ENCODE measurements around the gene TARBP2.

DNA sequence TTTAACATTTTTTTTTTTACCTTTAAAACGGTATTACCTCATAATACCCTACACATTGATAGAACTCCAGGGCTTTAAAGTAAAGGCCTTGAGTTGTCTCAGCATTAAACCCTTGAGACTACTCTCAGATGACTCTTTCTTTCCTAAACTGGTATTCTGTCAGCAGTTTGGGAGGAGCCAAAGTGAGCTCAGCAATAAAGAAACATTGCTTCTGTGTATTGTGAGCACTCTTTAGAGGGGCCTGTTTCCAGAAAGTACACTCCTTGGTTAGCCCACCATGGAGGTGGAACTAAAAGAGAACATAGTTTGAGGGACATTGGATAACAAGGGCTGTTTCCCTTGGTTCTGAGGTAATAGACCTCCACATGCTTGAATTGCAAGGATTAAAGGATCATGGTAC lies 22.2 kb upstream of the TARBP2 start:
- TF ChIP-seq TAF1 (conservative IDR thresholded peaks at IDR 0.05) (no peak), GABPA (IDR thresholded peaks at IDR 0.05 in 1 of 2, conservative IDR thresholded peaks at IDR 0.05 in 1 of 2) (no peak), FOXA1 (IDR thresholded peaks at IDR 0.05) (no peak), RAD21 (IDR thresholded peaks at IDR 0.05) (no peak), NR2F2 (IDR thresholded peaks at IDR 0.05) (no peak), EGR1 (IDR thresholded peaks at IDR 0.05; ENCODE audit: low read depth in 2 of 2) (no peak), YY1 (IDR thresholded peaks at IDR 0.05) (no peak)
- TF ChIP-seq, protein P1, sequence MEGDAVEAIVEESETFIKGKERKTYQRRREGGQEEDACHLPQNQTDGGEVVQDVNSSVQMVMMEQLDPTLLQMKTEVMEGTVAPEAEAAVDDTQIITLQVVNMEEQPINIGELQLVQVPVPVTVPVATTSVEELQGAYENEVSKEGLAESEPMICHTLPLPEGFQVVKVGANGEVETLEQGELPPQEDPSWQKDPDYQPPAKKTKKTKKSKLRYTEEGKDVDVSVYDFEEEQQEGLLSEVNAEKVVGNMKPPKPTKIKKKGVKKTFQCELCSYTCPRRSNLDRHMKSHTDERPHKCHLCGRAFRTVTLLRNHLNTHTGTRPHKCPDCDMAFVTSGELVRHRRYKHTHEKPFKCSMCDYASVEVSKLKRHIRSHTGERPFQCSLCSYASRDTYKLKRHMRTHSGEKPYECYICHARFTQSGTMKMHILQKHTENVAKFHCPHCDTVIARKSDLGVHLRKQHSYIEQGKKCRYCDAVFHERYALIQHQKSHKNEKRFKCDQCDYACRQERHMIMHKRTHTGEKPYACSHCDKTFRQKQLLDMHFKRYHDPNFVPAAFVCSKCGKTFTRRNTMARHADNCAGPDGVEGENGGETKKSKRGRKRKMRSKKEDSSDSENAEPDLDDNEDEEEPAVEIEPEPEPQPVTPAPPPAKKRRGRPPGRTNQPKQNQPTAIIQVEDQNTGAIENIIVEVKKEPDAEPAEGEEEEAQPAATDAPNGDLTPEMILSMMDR (IDR thresholded peaks at IDR 0.05; ENCODE audit: low read depth, low read length, missing input control): no peak
- TF ChIP-seq, protein P2, sequence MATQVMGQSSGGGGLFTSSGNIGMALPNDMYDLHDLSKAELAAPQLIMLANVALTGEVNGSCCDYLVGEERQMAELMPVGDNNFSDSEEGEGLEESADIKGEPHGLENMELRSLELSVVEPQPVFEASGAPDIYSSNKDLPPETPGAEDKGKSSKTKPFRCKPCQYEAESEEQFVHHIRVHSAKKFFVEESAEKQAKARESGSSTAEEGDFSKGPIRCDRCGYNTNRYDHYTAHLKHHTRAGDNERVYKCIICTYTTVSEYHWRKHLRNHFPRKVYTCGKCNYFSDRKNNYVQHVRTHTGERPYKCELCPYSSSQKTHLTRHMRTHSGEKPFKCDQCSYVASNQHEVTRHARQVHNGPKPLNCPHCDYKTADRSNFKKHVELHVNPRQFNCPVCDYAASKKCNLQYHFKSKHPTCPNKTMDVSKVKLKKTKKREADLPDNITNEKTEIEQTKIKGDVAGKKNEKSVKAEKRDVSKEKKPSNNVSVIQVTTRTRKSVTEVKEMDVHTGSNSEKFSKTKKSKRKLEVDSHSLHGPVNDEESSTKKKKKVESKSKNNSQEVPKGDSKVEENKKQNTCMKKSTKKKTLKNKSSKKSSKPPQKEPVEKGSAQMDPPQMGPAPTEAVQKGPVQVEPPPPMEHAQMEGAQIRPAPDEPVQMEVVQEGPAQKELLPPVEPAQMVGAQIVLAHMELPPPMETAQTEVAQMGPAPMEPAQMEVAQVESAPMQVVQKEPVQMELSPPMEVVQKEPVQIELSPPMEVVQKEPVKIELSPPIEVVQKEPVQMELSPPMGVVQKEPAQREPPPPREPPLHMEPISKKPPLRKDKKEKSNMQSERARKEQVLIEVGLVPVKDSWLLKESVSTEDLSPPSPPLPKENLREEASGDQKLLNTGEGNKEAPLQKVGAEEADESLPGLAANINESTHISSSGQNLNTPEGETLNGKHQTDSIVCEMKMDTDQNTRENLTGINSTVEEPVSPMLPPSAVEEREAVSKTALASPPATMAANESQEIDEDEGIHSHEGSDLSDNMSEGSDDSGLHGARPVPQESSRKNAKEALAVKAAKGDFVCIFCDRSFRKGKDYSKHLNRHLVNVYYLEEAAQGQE (IDR thresholded peaks at IDR 0.05): no peak
- TF ChIP-seq, protein P3, sequence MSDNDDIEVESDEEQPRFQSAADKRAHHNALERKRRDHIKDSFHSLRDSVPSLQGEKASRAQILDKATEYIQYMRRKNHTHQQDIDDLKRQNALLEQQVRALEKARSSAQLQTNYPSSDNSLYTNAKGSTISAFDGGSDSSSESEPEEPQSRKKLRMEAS (IDR thresholded peaks at IDR 0.05): no peak
- TF ChIP-seq, protein P4, sequence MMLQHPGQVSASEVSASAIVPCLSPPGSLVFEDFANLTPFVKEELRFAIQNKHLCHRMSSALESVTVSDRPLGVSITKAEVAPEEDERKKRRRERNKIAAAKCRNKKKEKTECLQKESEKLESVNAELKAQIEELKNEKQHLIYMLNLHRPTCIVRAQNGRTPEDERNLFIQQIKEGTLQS (IDR thresholded peaks at IDR 0.05): no peak

All from liver (tissue), 3 donors.